ENCODE results near the gene WASHC4.

WASHC4 gene

DNA sequence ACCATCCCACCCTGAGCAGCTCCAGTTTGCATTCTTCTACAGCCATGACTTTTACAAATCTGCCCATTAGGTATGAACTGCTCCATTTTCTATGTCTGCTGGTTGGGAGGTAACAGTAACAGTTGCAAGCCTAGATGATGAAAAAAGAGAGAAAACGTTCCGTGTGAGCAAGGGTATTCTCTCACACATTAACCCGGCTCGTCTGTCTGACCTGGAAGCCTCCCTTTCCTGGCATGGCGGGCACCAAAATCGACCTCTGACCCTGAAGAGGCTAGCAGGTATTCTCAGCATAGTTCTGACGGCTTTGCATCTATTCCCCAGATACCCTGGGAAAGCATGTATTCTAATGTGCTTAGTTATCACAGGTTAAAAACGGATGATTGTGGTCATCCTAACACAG is 96.6 kb downstream of the WASHC4 start:
- no peaks in the 10 kb centered on the region for H4K20me1 ChIP-seq (ENCODE audit: insufficient read depth)
- no peak for TF ChIP-seq CTCF (conservative IDR thresholded peaks at IDR 0.05; ENCODE audit: low read depth, low read length)
- no peak overlapping the region for H3K27ac ChIP-seq
- no peaks in the 10 kb centered on the region for H3K36me3 ChIP-seq (ENCODE audit: insufficient read depth)
- H3K79me2 ChIP-seq (ENCODE audit: insufficient read depth, low read depth), result no peaks in the 10 kb centered on the region
- H3K27me3 ChIP-seq (ENCODE audit: insufficient read depth, low read depth), result no peaks in the 10 kb centered on the region
- no peak overlapping the region for H2AFZ ChIP-seq (ENCODE audit: low read depth)
- H3K4me3 ChIP-seq (IDR thresholded peaks at IDR 0.05; ENCODE audit: insufficient read depth, low read depth, low read length), result no peak overlapping the region
- no peak overlapping the region for H3K4me2 ChIP-seq
- H3K4me1 ChIP-seq (ENCODE audit: low read depth, poor library complexity, severe bottlenecking), result no peaks in the 10 kb centered on the region
- H3K9ac ChIP-seq, result no peak overlapping the region

DNA sequence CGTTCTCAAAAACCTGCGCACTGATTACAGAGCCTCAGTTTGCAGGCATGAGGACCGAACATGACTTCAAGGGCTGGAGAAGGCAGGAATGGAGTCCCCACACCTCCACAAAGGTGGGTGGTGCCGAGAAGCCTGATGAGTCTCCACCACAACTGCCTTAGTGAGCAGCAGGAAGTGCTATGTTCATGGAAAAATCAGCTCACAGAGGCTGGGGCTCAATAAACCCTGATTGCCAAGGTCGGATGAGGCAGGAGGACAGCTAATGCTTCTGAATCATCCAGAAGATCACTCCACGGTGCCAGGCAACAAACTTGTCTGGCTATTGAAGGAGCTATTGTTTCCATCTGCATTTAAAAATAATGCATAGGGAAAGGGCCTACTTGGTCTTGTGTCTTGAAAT is 97.4 kb downstream of the WASHC4 start:
- Histone ChIP-seq H3K4me1 (ENCODE audit: low read depth, poor library complexity, severe bottlenecking) (no peaks in the 10 kb centered on the region), H3K9ac (no peak overlapping the region), H3K27ac (no peak overlapping the region), H3K4me3 (IDR thresholded peaks at IDR 0.05; ENCODE audit: insufficient read depth, low read depth, low read length) (no peak overlapping the region), H4K20me1 (ENCODE audit: insufficient read depth) (no peaks in the 10 kb centered on the region), H3K36me3 (ENCODE audit: insufficient read depth) (no peaks in the 10 kb centered on the region), H3K79me2 (ENCODE audit: insufficient read depth, low read depth) (no peaks in the 10 kb centered on the region), H3K4me2 (no peak overlapping the region), H2AFZ (ENCODE audit: low read depth) (no peak overlapping the region), H3K27me3 (ENCODE audit: insufficient read depth, low read depth) (no peaks in the 10 kb centered on the region)
- no peak for TF ChIP-seq CTCF (conservative IDR thresholded peaks at IDR 0.05; ENCODE audit: low read depth, low read length)

GRCh38 chr12:105205322-105206048 is 98.0 kb downstream of the WASHC4 start:
- no peaks in the 10 kb centered on the region for H3K27me3 ChIP-seq (ENCODE audit: insufficient read depth, low read depth)
- H3K4me3 ChIP-seq (IDR thresholded peaks at IDR 0.05; ENCODE audit: insufficient read depth, low read depth, low read length), result no peak overlapping the region
- H3K79me2 ChIP-seq (ENCODE audit: insufficient read depth, low read depth), result no peaks in the 10 kb centered on the region
- no peak overlapping the region for H3K9ac ChIP-seq
- no peaks in the 10 kb centered on the region for H3K4me1 ChIP-seq (ENCODE audit: low read depth, poor library complexity, severe bottlenecking)
- no peaks in the 10 kb centered on the region for H3K36me3 ChIP-seq (ENCODE audit: insufficient read depth)
- H2AFZ ChIP-seq (ENCODE audit: low read depth), result no peak overlapping the region
- H4K20me1 ChIP-seq (ENCODE audit: insufficient read depth), result no peaks in the 10 kb centered on the region
- no peak overlapping the region for H3K4me2 ChIP-seq
- TF ChIP-seq CTCF (conservative IDR thresholded peaks at IDR 0.05; ENCODE audit: low read depth, low read length), result no peak
- H3K27ac ChIP-seq, result no peak overlapping the region

DNA sequence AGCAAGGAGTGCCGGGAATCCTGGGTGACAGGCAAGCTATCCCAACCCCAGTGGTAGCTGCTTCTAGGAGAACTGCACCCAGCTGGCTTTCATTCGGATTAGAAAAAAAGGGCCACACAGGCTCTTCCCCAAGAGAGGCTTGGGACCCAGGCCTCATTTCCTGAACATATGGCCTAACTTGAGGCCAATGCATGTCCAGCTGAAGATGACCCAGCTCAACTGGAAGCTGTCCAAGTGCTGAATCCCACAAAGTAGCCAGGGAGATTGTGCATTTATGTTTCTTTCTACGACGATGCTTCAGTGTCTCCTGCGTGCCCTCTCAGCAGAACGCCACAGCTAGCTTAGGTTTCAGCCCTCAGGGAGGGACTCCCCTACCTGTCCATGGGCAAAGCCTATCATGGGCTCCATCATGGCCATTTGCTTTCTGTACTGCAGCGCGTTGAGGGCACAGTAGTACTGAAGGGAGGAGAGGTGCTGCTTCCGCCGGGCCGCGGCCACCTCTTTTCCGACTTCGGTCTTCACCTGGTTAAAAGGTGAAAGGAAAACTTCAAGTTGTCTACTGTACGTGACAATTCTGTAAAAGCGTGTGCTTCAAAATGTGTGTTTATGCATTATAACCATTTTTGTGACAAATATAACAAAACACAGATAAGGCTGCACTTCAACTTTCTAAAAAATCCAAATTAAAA is 99.3 kb downstream of the WASHC4 start:
- Histone ChIP-seq H3K4me1 (ENCODE audit: low read depth, poor library complexity, severe bottlenecking) (no peaks in the 10 kb centered on the region), H3K36me3 (ENCODE audit: insufficient read depth) (no peaks in the 10 kb centered on the region), H4K20me1 (ENCODE audit: insufficient read depth) (no peaks in the 10 kb centered on the region), H3K4me2 (no peak overlapping the region), H3K27me3 (ENCODE audit: insufficient read depth, low read depth) (no peaks in the 10 kb centered on the region), H3K9ac (no peak overlapping the region), H3K79me2 (ENCODE audit: insufficient read depth, low read depth) (no peaks in the 10 kb centered on the region), H3K27ac (no peak overlapping the region), H2AFZ (ENCODE audit: low read depth) (no peak overlapping the region), H3K4me3 (IDR thresholded peaks at IDR 0.05; ENCODE audit: insufficient read depth, low read depth, low read length) (no peak overlapping the region)
- no peak for TF ChIP-seq CTCF (conservative IDR thresholded peaks at IDR 0.05; ENCODE audit: low read depth, low read length)
